GM18520 (cell line): ENCODE results near the gene C14orf39.
"Not testable (repeated sequence)": the region's sequence is repeated elsewhere in the genome, so short reads cannot be mapped to it uniquely, and the experiment has no call there.

Experiments used
- ATAC-seq: cut with Tn5 transposase; IDR thresholded peaks from one replicate; pipeline ENCODE4 v1.9.1; 2021; ENCODE audit not compliant: unreplicated experiment

Gene C14orf39

DNA sequence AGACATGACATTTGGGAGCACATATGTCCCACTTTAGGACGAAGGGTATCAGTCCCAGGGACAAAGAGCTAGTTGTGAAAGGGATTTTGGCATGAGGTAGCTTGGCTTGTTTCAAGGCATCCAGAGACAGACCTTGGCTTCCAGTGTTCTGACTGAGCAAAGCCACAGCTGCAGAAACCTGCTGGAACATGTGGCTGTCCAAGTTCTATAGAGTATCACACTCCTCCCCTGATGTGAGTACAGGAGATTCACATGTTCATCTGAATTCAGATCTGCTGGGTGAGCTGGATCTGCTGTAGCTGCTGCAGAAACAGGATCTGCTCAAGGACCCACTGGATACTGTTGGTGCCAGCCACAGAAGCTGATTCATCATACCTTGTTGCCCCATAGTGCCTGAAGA lies 10.1 kb upstream of the C14orf39 start:
- no peak for ATAC-seq

DNA sequence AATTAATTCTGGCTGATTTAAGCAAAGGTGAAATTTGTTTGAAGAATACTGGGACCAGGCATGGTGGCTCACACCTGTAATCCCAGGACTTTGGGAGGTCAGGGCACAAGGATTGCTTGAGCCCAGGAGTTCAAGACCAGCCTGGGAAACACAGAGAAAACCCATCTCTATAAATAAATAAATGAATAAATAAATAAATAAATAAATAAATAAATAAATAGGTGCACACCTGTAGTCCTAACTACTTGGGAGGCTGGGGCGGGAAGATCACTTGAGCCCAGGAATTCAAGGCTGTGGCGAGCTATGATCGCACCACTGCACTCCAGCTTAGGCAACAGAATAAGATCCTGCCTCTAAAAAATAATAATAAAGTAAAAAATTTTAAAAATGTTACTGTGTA lies 4.4 kb upstream of the C14orf39 start:
- ATAC-seq = no peak

DNA sequence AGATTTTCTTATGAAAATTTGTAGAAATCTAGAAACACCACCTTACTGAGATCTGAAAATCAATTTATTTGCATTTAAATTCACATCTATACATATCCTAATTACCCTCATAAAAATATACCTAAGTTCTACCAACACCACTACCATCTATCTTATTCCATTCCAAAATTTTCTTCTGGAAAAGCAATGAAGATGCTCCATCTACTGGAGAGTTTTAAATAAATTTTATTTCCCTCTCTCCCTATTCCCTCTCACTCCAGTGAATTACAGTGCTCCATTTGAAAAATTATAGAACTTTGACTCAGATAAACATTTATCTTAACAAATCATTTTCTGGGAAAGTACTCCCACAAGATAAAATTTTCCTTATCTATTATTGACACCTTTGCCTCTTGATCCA lies 2.3 kb upstream of the C14orf39 start:
- no peak for ATAC-seq

DNA sequence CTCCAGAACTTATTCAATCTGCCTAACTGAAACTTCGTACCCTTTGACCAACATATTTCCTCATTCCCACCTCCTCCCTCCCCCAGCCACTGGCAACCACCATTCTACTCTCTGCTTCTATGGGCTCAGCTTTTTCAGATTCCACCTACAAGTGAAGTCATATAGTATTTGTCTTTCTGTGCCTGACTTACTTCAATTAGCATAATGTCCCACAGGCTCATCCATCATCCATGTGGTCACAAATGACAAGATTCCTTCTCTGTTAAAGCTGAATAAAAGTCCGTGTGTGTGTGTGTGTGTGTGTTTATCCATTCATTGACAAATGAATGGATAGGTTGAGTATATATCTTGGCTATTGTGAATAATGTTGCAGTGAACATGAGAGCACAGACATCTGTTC lies 1.3 kb upstream of the C14orf39 start:
- ATAC-seq = no peak

DNA sequence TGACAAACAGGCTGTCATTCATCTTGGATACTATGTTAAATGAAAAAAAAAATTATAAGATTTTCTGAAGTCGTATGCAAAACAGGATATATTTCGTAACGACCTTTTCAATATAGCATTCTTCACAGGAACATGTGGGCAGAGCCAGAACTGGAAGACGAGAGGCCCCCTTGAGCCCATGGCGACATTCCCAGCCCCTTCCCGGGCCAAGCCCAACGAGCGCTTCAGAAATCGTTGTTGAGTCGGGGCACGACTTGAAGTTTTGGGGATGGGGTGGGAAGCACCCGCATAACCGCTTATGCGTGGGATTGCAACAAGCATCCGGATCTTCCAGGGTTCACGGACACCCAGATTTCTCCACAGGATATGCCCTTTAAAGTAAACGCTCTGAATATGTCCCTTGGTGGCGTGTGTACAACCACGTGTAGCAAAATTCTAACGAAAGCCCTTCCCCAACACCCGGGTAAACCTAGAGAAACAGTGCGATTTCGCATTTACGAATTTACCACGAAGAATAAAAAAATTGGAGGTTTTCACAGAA lies 736 bp downstream of the C14orf39 start:
- no peak for ATAC-seq

DNA sequence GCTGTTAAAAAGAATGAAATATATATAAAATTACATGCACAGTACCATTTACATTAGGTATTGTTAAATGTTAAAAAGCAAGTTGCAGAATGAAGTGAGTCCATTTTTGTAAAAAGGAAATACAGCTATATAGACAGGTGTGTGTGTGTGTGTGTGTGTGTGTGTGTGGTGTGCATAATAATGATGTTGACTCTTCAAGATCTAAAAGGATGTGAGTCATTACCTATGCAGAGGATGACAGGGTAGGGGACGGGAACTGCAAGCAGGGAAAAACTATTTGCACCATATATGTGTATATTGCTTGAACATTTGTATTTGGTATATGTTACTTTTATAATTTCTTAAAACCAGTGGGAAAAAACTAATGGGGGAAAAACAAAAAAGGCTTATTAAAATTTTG lies 3.1 kb downstream of the C14orf39 start:
- ATAC-seq = no peak

DNA sequence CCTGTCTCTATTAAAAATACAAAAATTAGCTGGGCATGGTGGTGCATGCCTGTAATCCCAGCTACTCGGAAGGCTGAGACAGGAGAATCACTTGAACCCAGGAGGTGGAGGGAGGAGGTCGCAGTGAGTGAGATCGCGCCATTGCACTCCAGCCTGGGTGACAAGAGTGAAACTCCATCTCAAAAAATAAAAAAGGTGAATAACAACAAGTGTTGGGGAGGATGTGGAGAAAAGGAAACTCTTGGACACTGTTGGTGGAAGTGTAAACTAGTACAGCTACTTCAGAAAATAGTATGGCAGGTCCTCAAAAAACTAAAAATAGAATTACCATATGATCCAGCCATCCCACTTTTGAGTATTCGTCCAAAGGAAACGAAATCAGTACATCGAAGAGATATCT lies 5.6 kb downstream of the C14orf39 start:
- not testable (repeated sequence) for ATAC-seq

DNA sequence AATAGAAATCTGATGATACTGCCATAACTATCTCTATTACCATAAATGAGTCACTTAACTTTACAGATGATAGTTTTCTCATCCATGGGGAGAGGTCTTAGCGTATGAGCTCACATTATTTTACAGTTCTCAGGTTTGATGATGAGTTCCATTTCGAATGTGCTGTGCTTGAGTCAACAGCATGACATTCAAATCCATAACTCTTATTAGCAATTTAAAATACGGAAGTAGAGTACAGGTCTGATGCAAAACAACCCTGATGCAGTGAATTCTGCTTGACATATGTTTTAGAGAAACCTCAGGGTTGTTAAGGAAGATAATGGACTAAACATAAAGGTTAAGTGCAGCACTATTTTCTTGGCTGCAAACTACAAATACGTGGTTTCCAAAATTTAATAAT lies 30.0 kb downstream of the C14orf39 start:
- ATAC-seq = no peak

DNA sequence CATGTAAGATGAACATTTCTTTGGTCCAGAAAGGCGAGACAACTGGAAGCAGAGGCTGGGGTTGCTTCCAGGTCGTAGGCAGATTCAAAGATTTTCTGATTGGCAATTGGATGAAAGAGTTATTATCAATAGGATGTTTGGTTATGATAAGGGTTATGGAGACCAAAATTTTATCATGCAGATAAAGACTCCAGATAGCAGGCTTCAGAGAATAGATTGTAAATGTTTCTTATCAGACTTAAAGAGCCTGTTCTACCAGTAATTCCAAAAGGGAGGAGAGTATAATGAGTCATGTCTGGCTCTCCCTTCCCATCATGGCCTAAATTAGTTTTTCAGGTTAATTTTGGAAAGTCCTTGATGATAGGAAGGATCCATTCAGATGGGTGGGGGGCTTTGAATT lies 55.6 kb downstream of the C14orf39 start:
- ATAC-seq = no peak

DNA sequence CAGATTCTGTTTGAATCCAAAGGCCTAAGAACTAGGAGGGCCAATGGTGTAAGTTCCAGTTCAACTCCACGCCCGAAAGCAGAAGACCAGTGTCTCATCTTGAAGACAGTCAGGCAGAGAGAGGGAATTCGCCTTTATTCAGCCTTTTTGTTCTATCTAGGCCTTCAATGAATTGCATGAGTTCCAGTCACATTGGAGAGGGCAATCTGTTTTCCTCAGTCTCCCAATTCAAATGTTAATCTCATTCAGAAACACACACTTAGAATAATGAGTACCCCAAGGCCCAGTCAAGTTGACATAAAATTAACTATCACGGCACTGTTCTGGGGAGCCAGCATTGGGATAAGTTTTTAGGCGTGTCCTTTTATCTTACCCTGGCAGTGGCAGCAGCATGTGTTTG lies 65.8 kb downstream of the C14orf39 start:
- ATAC-seq = no peak

DNA sequence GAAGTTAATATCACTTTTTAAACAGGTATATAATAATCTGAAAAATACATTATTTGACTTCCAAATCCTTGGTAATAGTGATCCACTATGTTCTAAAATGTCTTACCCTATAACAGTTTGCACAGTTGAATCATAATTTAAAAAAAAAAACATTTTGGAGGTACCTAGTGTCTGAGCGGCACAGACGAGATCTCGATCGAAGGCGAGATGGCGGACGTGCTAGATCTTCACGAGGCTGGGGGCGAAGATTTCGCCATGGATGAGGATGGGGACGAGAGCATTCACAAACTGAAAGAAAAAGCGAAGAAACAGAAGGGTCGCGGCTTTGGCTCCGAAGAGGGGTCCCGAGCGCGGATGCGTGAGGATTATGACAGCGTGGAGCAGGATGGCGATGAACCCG lies 88.3 kb downstream of the C14orf39 start:
- not testable (repeated sequence) for ATAC-seq

DNA sequence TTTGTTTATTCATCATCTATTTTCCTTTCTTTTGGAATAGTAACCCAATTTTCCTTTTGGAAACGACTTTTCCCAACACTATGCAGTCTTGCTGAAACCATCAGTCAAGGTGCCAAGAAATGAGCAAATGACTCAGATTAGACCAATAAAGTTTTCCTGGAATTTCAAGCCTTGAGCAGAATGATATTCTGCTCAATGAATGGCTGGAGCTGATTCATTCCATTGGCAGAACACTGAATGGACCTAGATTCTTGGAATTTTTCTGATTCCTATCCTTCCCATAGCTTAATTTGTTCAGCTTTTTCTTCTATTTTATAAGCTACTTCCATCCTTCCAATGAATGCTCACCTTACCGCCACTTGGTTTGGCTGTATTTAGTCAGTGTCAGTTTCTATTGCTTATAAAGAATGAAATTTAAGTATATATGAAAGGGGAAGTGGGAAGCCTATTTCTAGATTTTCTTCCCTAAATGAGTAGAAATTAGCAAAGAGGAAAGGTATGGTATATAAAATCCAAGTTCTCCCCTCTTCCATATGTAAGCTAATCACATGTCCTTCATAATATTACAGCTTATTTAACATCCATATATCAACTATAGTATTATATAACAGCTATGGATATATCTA lies 89.0 kb downstream of the C14orf39 start:
- ATAC-seq = no peak
